Measurements from ENCODE around the gene SHC3.

DNA sequence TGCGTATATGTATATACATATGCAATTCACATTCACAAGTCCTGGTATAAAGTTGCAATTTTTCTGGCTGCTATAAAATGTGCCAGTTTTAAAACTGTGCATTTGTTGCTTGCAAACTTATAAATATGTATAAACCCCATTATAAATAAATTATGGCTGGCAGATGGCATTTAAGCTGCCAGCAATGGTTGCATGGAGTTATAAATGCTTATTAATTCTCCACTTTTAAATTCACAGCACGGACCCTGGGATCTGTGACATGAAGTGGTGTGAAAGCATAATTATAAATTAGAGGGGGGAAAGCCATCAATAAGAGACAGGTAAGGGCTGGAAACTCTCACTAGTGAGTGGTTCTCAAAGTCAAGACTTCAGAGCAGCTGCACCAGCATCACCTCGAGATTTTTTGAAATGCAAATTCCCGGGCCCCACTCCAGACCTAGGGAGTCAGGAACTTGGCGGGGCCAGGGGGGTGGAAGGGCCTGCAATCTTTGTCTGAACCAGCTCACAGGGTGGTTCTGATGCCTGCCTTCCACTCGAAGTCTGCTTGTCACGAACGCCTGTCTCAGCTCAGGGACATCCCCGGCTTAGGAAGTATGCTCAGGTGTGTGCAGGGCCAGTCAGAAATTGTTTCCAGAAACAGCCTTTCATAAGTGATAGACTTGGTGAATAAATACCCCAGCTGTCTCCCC, 170.4 kb downstream of the SHC3 start:
- no peak for TF ChIP-seq EZH2 (IDR thresholded peaks at IDR 0.05; ENCODE audit: insufficient read depth, poor library complexity, severe bottlenecking)
- TF ChIP-seq EZH2phosphoT487 (IDR thresholded peaks at IDR 0.05; ENCODE audit: insufficient read depth, low read depth) = no peak
